ENCODE data around the gene CTIF.
"Not testable (repeated sequence)": the region's sequence is repeated elsewhere in the genome, so short reads cannot be mapped to it uniquely, and the experiment has no call there.

CTIF gene

GRCh38 chr18:48715711-48716361, 177.0 kb downstream of the CTIF start:
- no peak for DNase-seq

DNA sequence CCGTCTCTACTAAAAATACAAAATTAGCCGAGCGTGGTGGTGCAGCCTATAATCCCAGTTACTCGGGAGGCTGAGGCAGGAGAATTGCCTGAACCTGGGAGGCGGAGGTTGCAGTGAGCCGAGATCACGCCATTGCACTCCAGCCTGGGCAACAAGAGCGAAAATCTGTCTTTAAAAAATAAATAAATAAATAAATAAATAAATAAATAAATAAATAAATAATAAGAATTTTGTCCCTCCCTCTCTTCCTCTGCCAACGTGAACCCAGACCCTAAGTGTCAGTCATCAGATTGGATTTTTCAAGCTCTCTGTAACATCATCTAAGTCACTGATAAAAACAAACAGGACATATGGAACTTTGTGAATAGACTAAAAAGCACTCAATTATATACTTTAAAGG, 178.4 kb downstream of the CTIF start:
- DNase-seq = not testable (repeated sequence)

DNA sequence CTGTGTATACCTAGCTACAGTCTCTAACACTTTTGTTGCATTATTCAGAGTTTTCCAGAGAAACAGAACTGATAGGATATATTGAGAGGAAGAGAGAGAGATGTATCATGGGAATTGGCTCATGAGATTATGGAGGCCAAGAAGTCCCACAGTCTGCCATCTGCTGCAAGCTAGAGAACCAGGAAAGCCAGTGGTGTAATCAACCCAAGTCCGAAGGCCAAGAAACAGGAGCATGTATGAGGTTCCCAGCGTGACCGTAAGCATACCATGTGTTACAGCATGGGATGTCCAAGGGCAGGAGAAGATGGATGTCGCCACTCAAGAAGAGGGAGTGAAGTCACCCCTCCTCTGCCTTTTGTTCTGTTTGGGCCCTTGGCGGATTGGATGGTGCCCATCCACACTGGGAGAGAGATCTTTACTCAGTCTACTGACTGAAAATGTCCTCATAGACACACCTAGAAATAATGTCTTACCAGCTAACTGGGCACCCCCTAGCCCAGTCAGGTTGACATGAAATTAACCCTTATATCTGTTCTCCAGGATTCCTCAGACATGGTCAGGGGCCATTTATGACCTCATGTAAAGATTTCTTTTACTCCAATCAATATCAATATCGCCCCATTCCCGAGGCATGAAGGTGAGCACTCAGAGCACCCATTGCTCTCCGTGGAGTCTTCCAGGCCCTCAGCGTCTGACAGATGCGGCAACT, 179.6 kb downstream of the CTIF start:
- DNase-seq = no peak

DNA sequence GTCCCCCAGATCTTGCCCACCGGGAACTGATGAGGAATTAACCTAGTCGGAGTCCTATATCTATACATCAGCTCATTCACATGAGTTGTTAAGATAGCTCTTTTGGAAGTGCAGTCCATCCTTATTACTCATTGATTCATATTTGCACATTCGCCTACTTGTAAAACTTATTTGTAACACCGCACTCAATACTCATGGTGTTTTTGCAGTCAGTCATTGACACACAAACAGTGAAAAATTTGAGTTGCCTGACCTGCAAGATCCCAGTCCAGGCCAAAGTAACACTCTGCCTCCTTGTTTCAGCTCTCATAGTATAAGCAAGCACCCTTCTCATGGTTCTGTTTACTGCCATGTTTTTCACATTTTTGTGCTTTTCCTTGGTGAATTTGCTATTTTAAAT, 180.6 kb downstream of the CTIF start:
- no peak for DNase-seq

GRCh38 chr18:48719974-48720654, 181.3 kb downstream of the CTIF start:
- DNase-seq = no peak

DNA sequence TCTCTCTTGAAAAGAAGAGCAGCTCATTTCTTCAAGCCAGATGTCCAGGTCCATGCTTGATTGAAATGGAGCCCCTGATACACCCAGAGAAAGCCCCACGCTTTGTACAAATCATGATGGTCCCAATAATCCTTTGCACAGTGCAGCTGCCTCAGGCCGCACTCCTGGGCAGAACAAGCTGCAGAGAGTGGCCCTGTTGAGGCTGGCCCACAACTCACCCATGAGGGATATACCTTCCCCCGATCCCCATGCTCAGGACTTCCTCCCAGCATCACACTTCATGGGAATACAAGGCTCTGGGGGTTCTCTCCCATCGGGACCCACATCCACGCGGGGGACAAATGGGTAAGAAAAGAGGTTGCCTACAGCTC, 181.8 kb downstream of the CTIF start:
- DNase-seq = no peak

DNA sequence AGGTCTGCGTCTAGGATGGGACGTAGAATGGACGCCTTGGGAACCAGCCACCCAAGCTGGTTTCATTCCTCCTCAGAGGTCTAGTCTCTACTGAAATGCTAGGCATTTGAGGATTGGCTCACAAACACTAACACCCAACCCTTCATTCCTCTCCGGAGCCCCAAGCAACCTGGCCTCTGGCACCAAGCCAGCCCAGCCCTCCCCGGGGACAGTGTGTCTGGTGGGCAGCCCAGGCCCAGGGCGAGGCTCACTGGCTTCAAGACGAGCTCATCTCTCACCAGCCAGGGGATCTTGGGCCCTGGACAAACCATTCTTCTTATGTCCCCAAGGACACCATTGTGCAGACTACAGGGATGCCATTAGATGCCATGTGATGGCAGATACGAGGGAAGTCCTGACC, 182.5 kb downstream of the CTIF start:
- DNase-seq = no peak

- no peak for DNase-seq
These were observed 184.2 kb downstream of the CTIF start for GRCh38 chr18:48723016-48723415.

- no peak for DNase-seq
These were observed 185.0 kb downstream of the CTIF start for GRCh38 chr18:48723837-48724236.

- DNase-seq = no peak
These were observed 185.6 kb downstream of the CTIF start for GRCh38 chr18:48724442-48724841.

GRCh38 chr18:48724939-48725338, 186.1 kb downstream of the CTIF start:
- DNase-seq = no peak

- no peak for DNase-seq
These were observed 186.7 kb downstream of the CTIF start for GRCh38 chr18:48725562-48725961.

- DNase-seq = no peak
These were observed 188.8 kb downstream of the CTIF start for GRCh38 chr18:48727681-48728080.

DNA sequence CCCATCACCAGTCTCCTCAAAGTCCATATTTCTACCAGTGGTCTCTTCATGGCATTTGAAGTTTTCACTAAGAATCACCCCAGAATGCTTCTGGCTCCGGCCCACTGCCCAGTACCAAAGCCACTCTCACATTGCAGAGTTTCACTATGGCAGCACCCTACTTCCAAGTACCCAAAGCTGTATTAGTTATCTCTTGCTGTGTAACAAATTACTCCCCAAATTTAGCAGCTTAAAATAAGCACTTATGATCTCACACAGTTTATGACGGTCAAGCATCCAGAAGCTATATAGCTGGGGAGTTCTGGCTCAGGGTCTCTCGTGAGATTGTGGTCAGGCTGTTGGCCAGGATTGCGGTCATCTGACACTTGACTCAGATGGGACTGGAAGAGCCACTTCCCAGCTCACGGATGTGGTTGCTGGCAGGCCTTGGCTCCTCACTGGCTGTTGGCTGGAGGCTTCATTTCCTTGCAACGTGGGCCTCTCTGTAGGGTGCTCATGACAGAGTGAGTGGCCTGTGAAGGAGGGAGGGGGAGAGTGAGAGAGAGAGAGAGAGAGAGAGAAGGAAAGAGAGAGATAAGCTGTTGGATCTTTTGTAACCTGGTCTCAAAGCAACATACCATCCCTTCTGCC, 189.5 kb downstream of the CTIF start:
- no peak for DNase-seq

GRCh38 chr18:48729404-48729803, 190.6 kb downstream of the CTIF start:
- no peak for DNase-seq

GRCh38 chr18:48730010-48730409, 191.2 kb downstream of the CTIF start:
- no peak for DNase-seq

DNA sequence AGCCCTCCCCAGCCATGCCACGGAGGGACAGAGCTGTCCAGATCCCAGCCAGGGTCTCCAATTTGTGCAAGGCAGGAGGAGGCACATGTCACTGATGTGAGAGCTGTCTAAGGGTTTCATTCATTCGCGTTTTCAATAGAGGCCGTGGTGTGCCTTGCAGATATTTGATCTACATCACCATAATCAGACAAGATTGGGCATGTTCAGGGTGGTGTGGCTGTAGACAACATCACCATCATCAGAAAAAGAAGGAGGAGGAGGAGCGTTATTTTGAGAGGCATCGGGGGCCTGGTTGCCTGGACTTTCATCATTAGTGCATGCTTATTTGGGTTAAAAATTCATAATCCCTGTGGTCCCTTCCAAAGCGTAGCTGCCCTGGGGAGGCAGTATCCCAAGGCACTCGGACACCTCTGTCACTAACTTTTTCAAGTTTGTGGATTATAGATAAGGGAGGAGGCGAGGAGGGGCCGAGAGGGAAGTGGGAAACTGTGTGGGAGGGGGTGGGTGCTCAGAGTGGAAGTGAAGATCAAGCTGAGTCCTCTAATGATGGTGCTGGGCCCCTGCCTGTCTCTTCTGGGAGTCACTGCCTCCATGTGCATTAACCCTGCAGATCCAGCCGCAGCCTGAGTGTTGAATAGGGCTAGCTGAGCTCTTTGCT, 194.1 kb downstream of the CTIF start:
- DNase-seq = no peak

- DNase-seq = no peak
These were observed 194.9 kb downstream of the CTIF start for GRCh38 chr18:48733643-48734253.

GRCh38 chr18:48734460-48734859, 195.6 kb downstream of the CTIF start:
- DNase-seq = no peak

- no peak for DNase-seq
These were observed 196.3 kb downstream of the CTIF start for GRCh38 chr18:48735080-48735676.

GRCh38 chr18:48735681-48736255, 196.9 kb downstream of the CTIF start:
- no peak for DNase-seq

Data from activated CD4-positive, CD25-positive, alpha-beta regulatory T cell treated with anti-CD3 and anti-CD28 coated beads, Interleukin-2, amount 50 U/mL, for 72 hours (primary cell).